Breast epithelium (tissue), 4 donors: Measurements from ENCODE around the gene UIMC1. TPM values are rescaled to one million over a fixed set of nuclear protein-coding genes. Genes with fewer than 3 reads are reported as not detected.
A peak's percentile ranks its signal among the peaks of the same experiment; 100 is the strongest.

Experiments
- DNase-seq, 2 donors: peaks; one replicate each; pipeline ENCODE4 v3.0.0-alpha.2; 2019; ENCODE audit warnings: low spot score in 2 of 2
- H3K27ac ChIP-seq, 2 donors: fragments of 200-600 bp; sonication (generic) in 1 of 2; one replicate each; pipeline ENCODE4 v1.5.1; 2016 to 2019; ENCODE audit warnings: mild to moderate bottlenecking in 1 of 2
- H3K27me3 ChIP-seq, 2 donors: fragments of 200-600 bp; sonication (generic) in 1 of 2; one replicate each; pipeline versions ENCODE4 v1.5.1 to v1.6.0; 2017 to 2019; ENCODE audit warnings: control low read depth in 1 of 2, mild to moderate bottlenecking in 1 of 2
- H3K36me3 ChIP-seq: fragments of 200-600 bp; one replicate; pipeline ENCODE4 v1.5.1; 2019
- H3K4me1 ChIP-seq, 2 donors: fragments of 200-600 bp; sonication (generic); one replicate each; pipeline ENCODE4 v1.5.1; 2016 to 2019; ENCODE audit warnings: control low read depth in 1 of 2
- H3K4me3 ChIP-seq, 3 donors: fragments of 200-600 bp; sonication (generic); 1 replicate in 2 of 3; 2 replicates in 1 of 3; pipeline ENCODE4 v1.5.1; 2016 to 2019; ENCODE audit warnings: mild to moderate bottlenecking in 3 of 3, moderate library complexity in 2 of 3
- H3K9me3 ChIP-seq, 2 donors: fragments of 200-600 bp; sonication (generic) in 1 of 2; one replicate each; pipeline ENCODE4 v1.5.1; 2016 to 2019; ENCODE audit warnings: control low read depth in 1 of 2
- CTCF ChIP-seq, 3 donors: fragments of 450-650 bp; IDR thresholded peaks; one replicate each; pipeline ENCODE4 v1.5.1; 2016 to 2017; ENCODE audit warnings: antibody characterized with exemption in 3 of 3, mild to moderate bottlenecking in 3 of 3, moderate library complexity in 3 of 3
- POLR2A ChIP-seq: fragments of 450-650 bp; IDR thresholded peaks from one replicate; pipeline ENCODE4 v1.6.1; 2016; ENCODE audit warnings: antibody characterized with exemption, mild to moderate bottlenecking, moderate library complexity
- POLR2AphosphoS5 ChIP-seq, 3 donors: sonication (generic); formaldehyde crosslinking; IDR thresholded peaks; one replicate each; pipeline ENCODE4 v1.6.1; 2017; ENCODE audit warnings: antibody characterized with exemption in 3 of 3
- intact Hi-C: fragments of 100-400 bp; cut with DNase I; formaldehyde crosslinking; loops from one replicate; pipeline ENCODE4 v1.15.1; 2023; ENCODE audit warnings: low total_unique reads
- total RNA-seq, 3 donors: library from RNA; depleted of rRNA; stranded (reverse); fragments of >200 nt; gene quantifications; one replicate each; pipeline ENCODE4 v1.1.0, GENCODE V29; 2016

Gene UIMC1
- total RNA-seq, 3 donors from 2014 or later: 27.8 to 61.3 (median 53.1) TPM

GRCh38 chr5:177015156-177015555, 8.6 kb upstream of the UIMC1 start:
- no peak for DNase-seq
- Histone ChIP-seq H3K36me3 (no peaks in the 10 kb centered on the region), H3K27ac (no peak overlapping the region), H3K9me3 (no peaks in the 10 kb centered on the region), H3K27me3 (no peaks in the 10 kb centered on the region), H3K4me3 (no peak overlapping the region), H3K4me1 (no peaks in the 10 kb centered on the region)
- TF ChIP-seq POLR2A: no peak
- TF ChIP-seq POLR2AphosphoS5 (IDR thresholded peaks at IDR 0.05): no peak
- TF ChIP-seq CTCF (IDR thresholded peaks at IDR 0.05): no peak
- intact Hi-C loops: no loop called here

GRCh38 chr5:177010153-177010552, 3.6 kb upstream of the UIMC1 start:
- Histone ChIP-seq H3K27ac (no peak overlapping the region), H3K4me3 (no peak overlapping the region), H3K9me3 (no peaks in the 10 kb centered on the region), H3K4me1 (no peaks in the 10 kb centered on the region), H3K36me3 (no peaks in the 10 kb centered on the region), H3K27me3 (no peaks in the 10 kb centered on the region)
- intact Hi-C loops: no loop called here
- TF ChIP-seq POLR2A (no peak), POLR2AphosphoS5 (IDR thresholded peaks at IDR 0.05) (no peak), CTCF (IDR thresholded peaks at IDR 0.05) (no peak)
- DNase-seq: no peak

- Histone ChIP-seq H3K36me3 (no peaks in the 10 kb centered on the region), H3K27me3 (no peaks in the 10 kb centered on the region), H3K27ac (no peak overlapping the region), H3K4me1 (no peaks in the 10 kb centered on the region), H3K9me3 (no peaks in the 10 kb centered on the region), H3K4me3 (no peak overlapping the region)
- no peak for DNase-seq
- intact Hi-C loops: no loop called here
- no peak for TF ChIP-seq CTCF (IDR thresholded peaks at IDR 0.05)
- TF ChIP-seq POLR2AphosphoS5 (IDR thresholded peaks at IDR 0.05): no peak
- TF ChIP-seq POLR2A: no peak
These were observed 2.1 kb upstream of the UIMC1 start for GRCh38 chr5:177008716-177009115.

- no peaks in the 10 kb centered on the region for H3K9me3 ChIP-seq
- intact Hi-C loops: no loop called here
- H3K4me3 ChIP-seq: peak overlapping the region; percentile 74 to 93 (median 91)
- no peaks in the 10 kb centered on the region for H3K36me3 ChIP-seq
- no peaks in the 10 kb centered on the region for H3K4me1 ChIP-seq
- no peak for DNase-seq
- TF ChIP-seq POLR2AphosphoS5 (IDR thresholded peaks at IDR 0.05) (no peak), CTCF (IDR thresholded peaks at IDR 0.05) (no peak), POLR2A (no peak)
- H3K27me3 ChIP-seq: no peaks in the 10 kb centered on the region
- peak overlapping the region; percentile 94 to 97 for H3K27ac ChIP-seq
These were observed 837 bp downstream of the UIMC1 start for GRCh38 chr5:177005619-177006264.

- Histone ChIP-seq H3K4me3 (peak overlapping the region; percentile 74 to 93 (median 91)), H3K36me3 (no peaks in the 10 kb centered on the region), H3K4me1 (no peaks in the 10 kb centered on the region), H3K9me3 (no peaks in the 10 kb centered on the region), H3K27ac (no peak overlapping the region), H3K27me3 (no peaks in the 10 kb centered on the region)
- TF ChIP-seq CTCF (IDR thresholded peaks at IDR 0.05) (no peak), POLR2AphosphoS5 (IDR thresholded peaks at IDR 0.05) (no peak), POLR2A (no peak)
- no peak for DNase-seq
- intact Hi-C loops: no loop called here
These were observed 1.6 kb downstream of the UIMC1 start for GRCh38 chr5:177004961-177005360.
